NCI-H2171 (cell line): Measurements from ENCODE around the gene ADAMTS6.
"Not testable (repeated sequence)": the region's sequence is repeated elsewhere in the genome, so short reads cannot be mapped to it uniquely, and the experiment has no call there.

Experiments
- DNase-seq: peaks from one replicate; lab custom pipeline; 2025; lab: John Stamatoyannopoulos, UW

The ADAMTS6 gene

DNA sequence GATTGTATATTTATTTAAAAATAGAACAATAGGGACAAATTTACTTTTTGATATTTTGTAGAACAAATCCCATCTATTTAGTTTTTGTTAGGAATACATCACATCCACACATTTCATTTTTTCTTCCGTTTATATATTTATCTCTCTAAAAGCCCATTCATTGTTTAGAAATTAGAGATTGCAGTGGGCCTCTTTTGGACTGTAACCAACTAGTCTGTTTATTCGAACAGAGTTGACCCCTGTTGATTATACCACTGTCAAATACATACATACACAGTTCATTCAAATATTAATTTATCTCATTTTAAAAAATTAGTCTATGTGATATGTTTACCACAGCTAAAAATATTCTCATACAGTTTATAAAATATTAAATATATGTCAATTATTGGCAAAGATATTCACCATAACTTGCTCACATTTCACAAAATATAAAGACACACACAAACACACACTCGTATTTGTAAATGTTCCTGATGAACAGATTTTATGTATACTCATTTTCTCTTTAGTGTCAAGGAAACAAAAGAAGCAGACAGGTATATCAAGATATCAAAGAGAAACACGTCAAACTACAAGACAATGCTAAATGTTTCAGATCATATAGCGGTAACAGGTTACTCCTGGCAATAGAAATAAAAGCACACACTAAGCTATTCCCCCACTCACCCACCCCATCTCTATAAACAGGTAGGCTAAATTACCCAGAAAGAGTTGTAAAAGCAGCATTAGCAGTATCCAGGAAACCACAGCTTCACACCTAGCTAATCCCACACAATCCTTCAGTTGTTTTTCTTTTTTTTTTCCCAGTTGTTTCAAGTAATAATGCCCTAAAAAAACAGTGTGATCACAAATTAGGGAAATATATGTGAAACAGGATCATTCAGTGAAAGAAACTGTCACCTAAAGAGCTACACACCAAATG lies 283.9 kb downstream of the ADAMTS6 start:
- DNase-seq: no peak

GRCh38 chr5:65194871-65195270 lies 286.8 kb downstream of the ADAMTS6 start:
- no peak for DNase-seq

DNA sequence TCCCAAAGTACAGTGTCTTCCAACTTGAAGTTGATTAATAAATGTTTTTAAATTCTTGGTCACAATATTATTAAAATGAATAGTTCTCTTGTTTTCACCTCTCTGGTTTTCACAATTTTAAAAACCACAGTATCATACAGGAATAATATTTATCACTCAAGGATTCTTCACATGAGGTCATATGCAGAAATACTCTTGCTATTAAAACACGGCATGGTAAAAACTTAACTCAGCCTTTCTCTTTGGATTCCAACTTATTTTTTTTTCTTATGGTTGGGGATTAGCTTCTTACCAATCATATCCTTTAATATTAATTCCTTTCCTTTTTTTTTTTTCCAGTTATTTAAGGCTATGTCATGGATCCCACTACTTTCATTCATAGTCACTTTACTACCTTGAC lies 289.4 kb downstream of the ADAMTS6 start:
- no peak for DNase-seq

- no peak for DNase-seq
Measured at GRCh38 chr5:65191554-65192135, 290.1 kb downstream of the ADAMTS6 start.

- DNase-seq: no peak
Measured at GRCh38 chr5:65190328-65191053, 291.2 kb downstream of the ADAMTS6 start.

GRCh38 chr5:65186646-65187227 lies 295.0 kb downstream of the ADAMTS6 start:
- no peak for DNase-seq

GRCh38 chr5:65185468-65185867 lies 296.3 kb downstream of the ADAMTS6 start:
- no peak for DNase-seq

GRCh38 chr5:65184780-65185179 lies 296.9 kb downstream of the ADAMTS6 start:
- DNase-seq: no peak

DNA sequence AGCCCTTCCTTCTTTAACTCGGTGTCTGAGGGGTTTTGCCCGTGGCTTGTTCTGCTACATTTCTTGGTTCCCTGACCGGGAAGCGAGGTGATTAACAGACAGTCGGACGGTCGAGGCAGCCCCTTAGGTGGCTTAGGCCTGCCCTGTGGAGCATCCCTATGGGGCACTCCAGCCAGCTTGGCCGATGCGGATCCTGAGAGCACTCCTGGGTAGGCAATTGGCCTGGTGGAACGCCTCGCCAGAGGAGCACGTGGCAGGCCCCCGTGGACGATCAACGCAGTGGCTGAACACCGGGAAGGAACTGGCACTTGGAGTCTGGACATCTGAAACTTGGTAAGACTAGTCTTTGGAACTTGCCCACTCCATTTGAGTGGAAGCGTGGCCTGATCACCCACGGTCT lies 307.5 kb downstream of the ADAMTS6 start:
- not testable (repeated sequence) for DNase-seq

DNA sequence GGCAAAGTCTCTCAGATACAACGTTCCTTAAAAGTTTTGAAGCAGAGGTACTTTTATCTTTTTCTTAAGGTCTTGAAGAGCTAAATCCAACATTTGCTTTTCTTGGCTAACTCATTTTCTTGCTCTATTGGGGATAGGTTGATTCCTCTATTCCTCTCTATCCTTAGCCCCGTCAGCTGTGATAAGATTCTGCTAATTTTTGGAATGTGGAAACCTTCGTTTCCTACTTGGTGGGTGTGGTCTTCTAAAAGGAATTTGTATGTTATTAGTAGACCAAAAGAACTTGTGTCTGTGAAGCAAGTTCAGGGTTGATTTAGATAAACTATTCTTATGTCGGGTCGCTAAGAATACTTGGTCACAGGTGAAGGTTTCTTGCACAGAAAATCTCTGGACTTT lies 308.6 kb downstream of the ADAMTS6 start:
- no peak for DNase-seq

DNA sequence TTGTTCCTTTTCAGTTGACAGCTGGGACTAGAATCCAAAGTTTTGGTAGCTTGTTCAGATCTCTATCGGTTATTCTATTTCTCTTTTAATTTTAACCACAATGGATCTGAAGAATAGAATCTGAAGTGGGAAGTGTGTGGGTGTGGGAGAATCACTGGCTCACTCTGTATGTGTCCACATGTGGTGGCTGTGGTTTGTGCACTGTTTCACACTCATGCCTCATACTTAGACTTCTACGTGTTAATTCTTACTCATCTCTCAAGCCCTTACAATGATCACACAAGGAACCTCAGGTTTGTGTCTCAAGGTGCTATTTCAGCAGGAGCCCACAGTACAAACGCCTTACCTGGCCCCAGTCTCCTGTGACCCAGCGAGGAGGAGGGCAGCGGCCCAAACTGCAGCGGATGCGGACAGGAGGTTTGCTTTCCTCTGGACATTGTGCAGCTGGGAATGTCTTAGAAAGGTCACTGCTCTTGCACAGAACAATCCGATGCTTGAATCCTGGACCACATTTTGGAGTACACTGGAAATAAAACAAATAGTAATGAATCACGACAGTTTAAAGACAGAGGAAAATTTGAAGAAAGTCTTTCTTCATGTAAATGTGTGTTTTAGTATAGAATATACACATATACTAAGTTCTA lies 309.1 kb downstream of the ADAMTS6 start:
- DNase-seq: no peak

- no peak for DNase-seq
Measured at GRCh38 chr5:65171645-65172044, 310.1 kb downstream of the ADAMTS6 start.

GRCh38 chr5:65163698-65164097 lies 318.0 kb downstream of the ADAMTS6 start:
- DNase-seq: no peak

- DNase-seq: no peak
Measured at GRCh38 chr5:65161655-65162054, 320.1 kb downstream of the ADAMTS6 start.

GRCh38 chr5:65157906-65158603 lies 323.7 kb downstream of the ADAMTS6 start:
- no peak for DNase-seq

- no peak for DNase-seq
Measured at GRCh38 chr5:65156933-65157332, 324.8 kb downstream of the ADAMTS6 start.

DNA sequence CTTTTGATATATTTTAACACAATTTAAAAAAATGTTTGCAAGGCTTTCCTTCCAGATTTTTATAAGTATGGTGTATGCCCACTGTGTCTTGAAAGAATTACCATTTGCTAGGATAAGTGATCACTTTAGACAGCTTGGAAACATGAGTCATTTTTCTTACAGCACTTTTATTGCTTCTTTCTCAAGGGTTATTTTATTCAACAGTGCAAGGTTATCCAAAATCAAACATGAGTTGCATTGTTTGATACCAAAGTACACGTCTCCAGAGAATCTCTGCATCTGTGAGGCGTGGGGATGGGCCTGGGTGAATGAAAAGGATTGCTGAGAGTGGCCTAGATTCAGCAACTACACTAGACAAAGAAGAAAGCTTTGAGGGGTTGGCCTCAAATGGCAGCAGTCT lies 329.6 kb downstream of the ADAMTS6 start:
- DNase-seq: no peak

- DNase-seq: no peak
Measured at GRCh38 chr5:65151614-65152013, 330.1 kb downstream of the ADAMTS6 start.

GRCh38 chr5:65150599-65151304 lies 331.0 kb downstream of the ADAMTS6 start:
- no peak for DNase-seq

DNA sequence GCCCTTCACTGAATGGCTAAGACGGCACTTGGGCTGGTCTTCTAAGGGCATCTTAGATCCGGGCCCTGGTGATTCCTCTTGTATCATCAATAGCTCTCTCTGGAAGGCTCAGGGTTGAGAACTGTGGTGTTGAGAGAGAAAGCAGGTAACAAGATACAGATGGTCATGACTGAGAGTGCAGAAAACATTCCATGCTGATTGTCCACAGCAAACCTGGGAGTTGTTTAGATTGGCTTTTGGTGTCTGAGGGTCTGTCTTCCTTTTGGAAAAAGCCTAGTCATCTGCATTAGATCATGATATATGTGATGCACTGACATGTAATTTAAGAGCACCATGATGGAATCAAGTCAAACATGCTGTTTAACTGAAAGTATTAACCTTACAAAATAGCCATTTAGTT lies 331.9 kb downstream of the ADAMTS6 start:
- no peak for DNase-seq
